ENCODE measurements around the gene GLIS1.

DNA sequence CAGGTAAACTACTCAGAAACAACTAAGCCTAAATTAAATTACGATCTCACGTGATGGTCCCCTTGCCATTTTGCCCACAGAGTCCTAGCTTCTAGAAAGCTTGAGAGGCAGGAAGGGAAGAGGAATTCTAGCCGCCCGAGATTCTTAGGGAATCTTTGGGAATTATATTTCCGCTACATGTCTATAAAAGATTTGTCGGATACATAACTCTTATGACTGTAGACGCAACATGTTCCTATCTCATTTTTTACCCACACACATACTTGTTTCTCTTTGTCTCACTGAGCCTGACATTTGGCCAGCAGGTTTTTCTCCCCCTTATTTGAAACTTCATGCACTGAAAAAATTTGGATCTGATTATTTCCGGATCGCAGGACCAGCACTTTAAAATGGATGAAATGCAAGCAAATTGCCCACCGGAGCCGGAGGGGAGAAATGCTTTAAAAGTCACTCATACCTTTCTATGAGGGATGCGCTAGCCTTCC, 5.5 kb downstream of the GLIS1 start:
- no peak for TF ChIP-seq SP1 (IDR thresholded peaks at IDR 0.05)
- TF ChIP-seq SUZ12 (IDR thresholded peaks at IDR 0.05) = no peak
- no peak for TF ChIP-seq ARNT (IDR thresholded peaks at IDR 0.05)
